ENCODE data around the gene TBCK.

The TBCK gene

DNA sequence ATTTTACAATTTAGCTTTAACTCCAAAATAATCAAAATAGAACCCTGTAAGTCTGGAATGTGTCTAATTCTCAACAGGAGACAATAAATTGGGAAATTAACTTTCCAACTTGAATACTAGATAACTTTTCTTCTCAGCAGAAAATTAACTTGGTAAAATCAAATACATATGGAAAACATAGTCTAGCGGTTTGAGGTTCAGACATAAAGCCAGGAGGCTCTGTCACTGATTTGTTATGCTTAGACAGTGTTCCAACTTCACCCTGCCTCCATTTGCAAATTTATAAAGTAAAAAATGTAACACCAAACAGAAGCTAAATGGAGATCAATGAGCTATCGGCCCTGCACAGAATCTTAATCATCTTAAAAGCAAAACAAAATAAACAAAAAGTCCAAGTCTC, 46.3 kb downstream of the TBCK start:
- Histone ChIP-seq H2AFZ (ENCODE audit: low read length) (no peak overlapping the region), H3K9me3 (replicated peaks; ENCODE audit: insufficient read depth, low read length) (no peaks in the 10 kb centered on the region), H3K9me2 (replicated peaks; ENCODE audit: insufficient read depth, low read length) (no peaks in the 10 kb centered on the region), H3F3A (ENCODE audit: insufficient read depth, low read length) (no peaks in the 10 kb centered on the region), H3K4me2 (ENCODE audit: low read depth, low read length) (no peak overlapping the region), H3K79me2 (ENCODE audit: low read length) (no peaks in the 10 kb centered on the region), H3K4me3 (ENCODE audit: low read length) (no peak overlapping the region), H3K36me3 (replicated peaks; ENCODE audit: insufficient read depth, low read length) (no peaks in the 10 kb centered on the region), H3K27me3 (replicated peaks; ENCODE audit: insufficient read depth, low read length) (no peaks in the 10 kb centered on the region), H3K27ac (ENCODE audit: low read length) (no peak overlapping the region), H4K20me1 (ENCODE audit: insufficient read depth, low read length) (no peaks in the 10 kb centered on the region), H3K9ac (ENCODE audit: low read length) (no peak overlapping the region), H3K4me1 (ENCODE audit: low read length) (peaks cover 11% of the 10 kb centered on the region; the same call in 1 of the 2 replicates)
- no peak for DNase-seq
- TF ChIP-seq EZH2phosphoT487 (IDR thresholded peaks at IDR 0.05; ENCODE audit: low read length) (no peak), EZH2 (optimal IDR thresholded peaks at IDR 0.05; ENCODE audit: low read depth, low read length) (no peak), CTCF (IDR thresholded peaks at IDR 0.05; ENCODE audit: low read length) (no peak)

DNA sequence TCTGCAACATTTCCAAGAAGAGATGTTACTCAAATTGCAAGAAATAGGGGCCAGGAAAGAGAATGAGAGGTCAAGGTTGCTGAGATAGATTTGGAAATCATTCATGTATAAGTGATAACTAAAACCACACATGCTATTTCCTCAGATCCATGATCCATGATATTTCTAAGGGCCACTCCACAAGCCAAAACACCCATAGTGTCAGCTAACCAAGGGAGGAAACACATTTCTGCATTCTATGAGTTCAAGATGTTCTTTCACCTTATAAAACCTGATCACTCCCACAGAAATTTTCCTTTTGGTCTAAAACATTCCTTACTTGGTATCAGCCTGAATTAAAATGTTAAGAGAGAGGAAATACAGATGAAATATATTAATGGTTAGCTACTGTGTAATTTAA, 47.2 kb downstream of the TBCK start:
- H3K4me3 ChIP-seq (ENCODE audit: low read length): no peak overlapping the region
- TF ChIP-seq CTCF (IDR thresholded peaks at IDR 0.05; ENCODE audit: low read length) (no peak), EZH2phosphoT487 (IDR thresholded peaks at IDR 0.05; ENCODE audit: low read length) (no peak), EZH2 (optimal IDR thresholded peaks at IDR 0.05; ENCODE audit: low read depth, low read length) (no peak)
- DNase-seq: no peak

DNA sequence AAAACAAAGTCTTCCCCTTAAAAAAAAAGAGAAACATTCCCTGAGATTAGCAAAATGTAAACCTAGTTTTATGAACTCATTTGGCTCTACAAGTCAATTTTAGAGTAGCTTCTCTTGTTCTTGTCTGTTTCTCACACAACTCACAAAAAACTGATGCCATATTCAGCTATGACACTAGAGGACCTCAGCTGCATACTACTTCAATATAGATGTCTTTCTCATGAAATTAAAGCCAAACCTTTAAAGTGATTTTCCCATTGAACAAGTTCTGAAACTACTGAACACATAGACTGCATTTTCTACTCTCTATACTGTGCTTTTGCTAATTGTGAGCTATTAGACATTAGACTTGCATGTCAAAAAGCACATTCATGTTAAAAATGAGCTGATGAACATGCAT, 49.8 kb downstream of the TBCK start:
- H3K9me2 ChIP-seq (replicated peaks; ENCODE audit: insufficient read depth, low read length): no peaks in the 10 kb centered on the region
- no peak overlapping the region for H3K4me3 ChIP-seq (ENCODE audit: low read length)
- no peaks in the 10 kb centered on the region for H3F3A ChIP-seq (ENCODE audit: insufficient read depth, low read length)
- no peaks in the 10 kb centered on the region for H4K20me1 ChIP-seq (ENCODE audit: insufficient read depth, low read length)
- TF ChIP-seq EZH2 (optimal IDR thresholded peaks at IDR 0.05; ENCODE audit: low read depth, low read length) (no peak), CTCF (IDR thresholded peaks at IDR 0.05; ENCODE audit: low read length) (peak; percentile 52)
- no peaks in the 10 kb centered on the region for H3K27me3 ChIP-seq (replicated peaks; ENCODE audit: insufficient read depth, low read length)
- H3K36me3 ChIP-seq (replicated peaks; ENCODE audit: insufficient read depth, low read length): no peaks in the 10 kb centered on the region
- no peak overlapping the region for H2AFZ ChIP-seq (ENCODE audit: low read length)
- DNase-seq: peak; percentile 52
- no peaks in the 10 kb centered on the region for H3K9me3 ChIP-seq (replicated peaks; ENCODE audit: insufficient read depth, low read length)
- H3K27ac ChIP-seq (ENCODE audit: low read length): no peak overlapping the region
- peaks cover 7% of the 10 kb centered on the region; the same call in 1 of the 2 replicates for H3K4me1 ChIP-seq (ENCODE audit: low read length)
- H3K4me2 ChIP-seq (ENCODE audit: low read depth, low read length): no peak overlapping the region
- H3K79me2 ChIP-seq (ENCODE audit: low read length): no peaks in the 10 kb centered on the region
- no peak overlapping the region for H3K9ac ChIP-seq (ENCODE audit: low read length)

More for the DNA sequence above, 47.2 kb downstream of the TBCK start:
- H3F3A ChIP-seq (ENCODE audit: insufficient read depth, low read length): no peaks in the 10 kb centered on the region
- H3K27ac ChIP-seq (ENCODE audit: low read length): no peak overlapping the region
- no peaks in the 10 kb centered on the region for H3K9me2 ChIP-seq (replicated peaks; ENCODE audit: insufficient read depth, low read length)
- no peaks in the 10 kb centered on the region for H3K27me3 ChIP-seq (replicated peaks; ENCODE audit: insufficient read depth, low read length)
- H3K4me1 ChIP-seq (ENCODE audit: low read length): peaks cover 7% of the 10 kb centered on the region; the same call in 1 of the 2 replicates
- H3K79me2 ChIP-seq (ENCODE audit: low read length): no peaks in the 10 kb centered on the region
- H2AFZ ChIP-seq (ENCODE audit: low read length): no peak overlapping the region
- H3K4me2 ChIP-seq (ENCODE audit: low read depth, low read length): no peak overlapping the region
- no peak overlapping the region for H3K9ac ChIP-seq (ENCODE audit: low read length)
- H4K20me1 ChIP-seq (ENCODE audit: insufficient read depth, low read length): no peaks in the 10 kb centered on the region
- no peaks in the 10 kb centered on the region for H3K9me3 ChIP-seq (replicated peaks; ENCODE audit: insufficient read depth, low read length)
- H3K36me3 ChIP-seq (replicated peaks; ENCODE audit: insufficient read depth, low read length): no peaks in the 10 kb centered on the region

Measured in MM.1S (cell line).